H9 (cell line): ENCODE data around the gene FAM219A. TPM values are rescaled to one million over a fixed set of nuclear protein-coding genes. Genes with fewer than 3 reads are reported as not detected.
"Not testable (repeated sequence)": the region's sequence is repeated elsewhere in the genome, so short reads cannot be mapped to it uniquely, and the experiment has no call there.

Source experiments
- DNase-seq: peaks from one replicate; pipeline ENCODE4 v3.0.0-alpha.2; 2017
- H2AFZ ChIP-seq: one replicate; pipeline ENCODE4 v1.6.1; 2013; ENCODE audit warnings: mild to moderate bottlenecking, low read length, control low read depth, moderate library complexity
- H2AK5ac ChIP-seq: 2 replicates; pipeline ENCODE4 v1.6.1; 2013; ENCODE audit warnings: low read length, control low read depth, mixed read lengths; ENCODE audit not compliant: insufficient read length
- H2BK120ac ChIP-seq: one replicate; pipeline ENCODE4 v1.6.1; 2013; ENCODE audit warnings: low read depth, mild to moderate bottlenecking, low read length, control low read depth, inconsistent platforms; ENCODE audit not compliant: poor library complexity, severe bottlenecking
- H2BK12ac ChIP-seq: 2 replicates; pipeline ENCODE4 v1.6.1; 2013; ENCODE audit warnings: low read length, control low read depth, mixed read lengths, low read depth; ENCODE audit not compliant: insufficient read length
- H2BK15ac ChIP-seq: 2 replicates; pipeline ENCODE4 v1.6.1; 2013; ENCODE audit warnings: low read depth, low read length, control low read depth
- H2BK20ac ChIP-seq: one replicate; pipeline ENCODE4 v1.6.1; 2013; ENCODE audit warnings: low read depth, mild to moderate bottlenecking, low read length, control low read depth, inconsistent platforms; ENCODE audit not compliant: poor library complexity, severe bottlenecking
- H2BK5ac ChIP-seq: 2 replicates; pipeline ENCODE4 v1.6.1; 2013; ENCODE audit warnings: low read length, control low read depth, mixed read lengths; ENCODE audit not compliant: insufficient read length
- H3K14ac ChIP-seq: 2 replicates; pipeline ENCODE4 v1.6.1; 2013; ENCODE audit warnings: low read length, control low read depth; ENCODE audit not compliant: insufficient read depth
- H3K18ac ChIP-seq: 2 replicates; pipeline ENCODE4 v1.6.1; 2013; ENCODE audit warnings: low read depth, mild to moderate bottlenecking, mixed read lengths, low read length, control low read depth; ENCODE audit not compliant: insufficient read length
- H3K23ac ChIP-seq: 2 replicates; pipeline ENCODE4 v1.6.1; 2013; ENCODE audit warnings: low read length, control low read depth, mixed read lengths, low read depth; ENCODE audit not compliant: insufficient read length
- H3K23me2 ChIP-seq: 2 replicates; pipeline ENCODE4 v1.6.1; 2013; ENCODE audit warnings: low read depth, mild to moderate bottlenecking, mixed read lengths, low read length, control low read depth; ENCODE audit not compliant: insufficient read length, poor library complexity, severe bottlenecking
- H3K27ac ChIP-seq: 2 replicates; pipeline ENCODE4 v1.5.1; 2013; ENCODE audit warnings: low read length, control low read depth, mixed read lengths, low read depth; ENCODE audit not compliant: insufficient read length
- H3K27me3 ChIP-seq: 2 replicates; pipeline ENCODE4 v1.6.1; 2013; ENCODE audit warnings: low read length, control low read depth, inconsistent platforms; ENCODE audit not compliant: insufficient read depth
- H3K4ac ChIP-seq: 2 replicates; pipeline ENCODE4 v1.6.1; 2013; ENCODE audit warnings: low read depth, mild to moderate bottlenecking, control low read depth, inconsistent platforms, low read length, moderate library complexity
- H3K4me1 ChIP-seq: 2 replicates; pipeline ENCODE4 v1.6.1; 2013; ENCODE audit warnings: low read length, control low read depth, inconsistent platforms; ENCODE audit not compliant: insufficient read depth
- H3K4me2 ChIP-seq: 2 replicates; pipeline ENCODE4 v1.6.1; 2013; ENCODE audit warnings: low read length, control low read depth, mixed read lengths; ENCODE audit not compliant: insufficient read length, insufficient read depth
- H3K56ac ChIP-seq: 2 replicates; pipeline ENCODE4 v1.6.1; 2013; ENCODE audit warnings: low read depth, mild to moderate bottlenecking, mixed read lengths, low read length, control low read depth; ENCODE audit not compliant: insufficient read length
- H3K79me1 ChIP-seq: 2 replicates; pipeline ENCODE4 v1.6.1; 2013; ENCODE audit warnings: low read depth, mild to moderate bottlenecking, moderate library complexity, low read length, control low read depth, inconsistent platforms; ENCODE audit not compliant: insufficient read depth, poor library complexity, severe bottlenecking
- H3K79me2 ChIP-seq: 2 replicates; pipeline ENCODE4 v1.6.1; 2013; ENCODE audit warnings: low read length, control low read depth, inconsistent platforms; ENCODE audit not compliant: insufficient read depth
- H3K9ac ChIP-seq: 2 replicates; pipeline ENCODE4 v1.6.1; 2013; ENCODE audit warnings: low read length, control low read depth, mixed read lengths; ENCODE audit not compliant: insufficient read length; ENCODE audit errors: extremely low read depth
- H3K9me3 ChIP-seq: one replicate; pipeline ENCODE4 v1.6.1; 2013; ENCODE audit warnings: low read depth, low read length, inconsistent platforms; ENCODE audit not compliant: control insufficient read depth
- H3T11ph ChIP-seq: one replicate; pipeline ENCODE4 v1.6.1; 2013; ENCODE audit warnings: mild to moderate bottlenecking, low read length, control low read depth, inconsistent platforms
- H4K20me1 ChIP-seq: one replicate; pipeline ENCODE4 v1.6.1; 2013; ENCODE audit not compliant: control insufficient read depth, insufficient read length, insufficient read depth
- H4K5ac ChIP-seq: 2 replicates; pipeline ENCODE4 v1.6.1; 2013; ENCODE audit warnings: low read depth, mild to moderate bottlenecking, mixed read lengths, low read length, control low read depth; ENCODE audit not compliant: insufficient read length
- H4K8ac ChIP-seq: replicated peaks from 2 replicates; pipeline ENCODE4 v1.6.1; 2013; ENCODE audit warnings: low read length, control low read depth, mixed read lengths, low read depth; ENCODE audit not compliant: insufficient read length
- H4K91ac ChIP-seq: 2 replicates; pipeline ENCODE4 v1.6.1; 2013; ENCODE audit warnings: low read depth, mild to moderate bottlenecking, moderate library complexity, mixed read lengths, low read length, control low read depth; ENCODE audit not compliant: insufficient read length
- H3K27ac Mint-ChIP-seq, 3 experiments: 2 replicates in 2 of 3; 3 replicates in 1 of 3; pipeline ENCODE4 v1.8.0; 2020 to 2021; ENCODE audit warnings: mixed read lengths in 3 of 3, mild to moderate bottlenecking in 1 of 3, moderate library complexity in 1 of 3
- H3K27me3 Mint-ChIP-seq: 2 replicates; pipeline ENCODE4 v1.8.0; 2021; ENCODE audit warnings: low read depth, mild to moderate bottlenecking, moderate library complexity, mixed read lengths
- H3K36me3 Mint-ChIP-seq, 3 experiments: 2 replicates in 2 of 3; 3 replicates in 1 of 3; pipeline ENCODE4 v1.8.0; 2020 to 2021; ENCODE audit warnings: low read depth in 3 of 3, mixed read lengths in 3 of 3; ENCODE audit not compliant: insufficient read depth in 1 of 3
- H3K4me1 Mint-ChIP-seq, 2 experiments: 2 replicates each; pipeline ENCODE4 v1.8.0; 2020; ENCODE audit warnings: mixed read lengths in 2 of 2
- H3K4me3 Mint-ChIP-seq, 2 experiments: 2 replicates in 1 of 2; 3 replicates in 1 of 2; pipeline ENCODE4 v1.8.0; 2020 to 2021; ENCODE audit warnings: mild to moderate bottlenecking in 2 of 2, mixed read lengths in 2 of 2, moderate library complexity in 1 of 2
- H3K9me3 Mint-ChIP-seq, 2 experiments: 2 replicates in 1 of 2; 3 replicates in 1 of 2; pipeline ENCODE4 v1.8.0; 2020; ENCODE audit warnings: mild to moderate bottlenecking in 2 of 2, mixed read lengths in 2 of 2, moderate library complexity in 1 of 2
- WGBS: extraction: QIAGEN DNeasy Blood & Tissue Kit; methylation state at CpG from one replicate; pipeline ENCODE4 v1.1.7; 2013; ENCODE audit warnings: missing lambda C conversion rate, low lambda C conversion rate, mixed read lengths; ENCODE audit not compliant: insufficient read length; ENCODE audit errors: extremely low coverage; 5-methylcytosine and 5-hydroxymethylcytosine counted together
- total RNA-seq: library from RNA; stranded (reverse); gene quantifications from 2 replicates; pipeline ENCODE4 v1.2.1, GENCODE V29; 2021

FAM219A gene
- total RNA-seq, 1 experiment from 2014 or later, result 16.7 TPM

- not testable (repeated sequence) for H3K4me1 ChIP-seq, H3K27me3 Mint-ChIP-seq, H3K4ac ChIP-seq, H2BK20ac ChIP-seq, H2BK15ac ChIP-seq, H3K14ac ChIP-seq, H3K23me2 ChIP-seq, H2BK5ac ChIP-seq, H3K4me2 ChIP-seq, H3K27ac ChIP-seq, H3K18ac ChIP-seq, H4K20me1 ChIP-seq, H4K8ac ChIP-seq, H3K56ac ChIP-seq, H3K9ac ChIP-seq, H3K4me1 Mint-ChIP-seq, H3K27me3 ChIP-seq, H2AFZ ChIP-seq, H3K23ac ChIP-seq, H3T11ph ChIP-seq, H3K79me1 ChIP-seq, H3K9me3 ChIP-seq, H4K91ac ChIP-seq, H3K27ac Mint-ChIP-seq, H3K36me3 Mint-ChIP-seq, H2BK12ac ChIP-seq, DNase-seq, H3K79me2 ChIP-seq, H3K4me3 Mint-ChIP-seq, H2AK5ac ChIP-seq, H4K5ac ChIP-seq, H2BK120ac ChIP-seq
- WGBS, result no CpG with 5 or more reads among the region's 7 CpGs
- H3K9me3 Mint-ChIP-seq, result peaks cover 8 to 13% of the 10 kb centered on the region in 2 experiments
Observed at GRCh38 chr9:34352122-34352652, 106.2 kb downstream of the FAM219A start.
